Esophagus squamous epithelium (tissue), 4 donors: ENCODE results near the gene FKBP8.

ENCODE experiments used
- POLR2A ChIP-seq, 4 donors: fragments of 450-650 bp; IDR thresholded peaks; one replicate each; pipeline ENCODE4 v1.6.1; 2017; ENCODE audit warnings: antibody characterized with exemption in 4 of 4, mild to moderate bottlenecking in 4 of 4, moderate library complexity in 3 of 4
- TF ChIP-seq, protein P1 (sequence below), 6 experiments: fragments of 450-650 bp in 4 of 6; fragments of 200-600 bp in 2 of 6; sonication (generic) in 2 of 6; IDR thresholded peaks; one replicate each; pipeline ENCODE4 v1.5.1; 2016 to 2019; ENCODE audit warnings: antibody characterized with exemption in 6 of 6, mild to moderate bottlenecking in 4 of 6, moderate library complexity in 4 of 6

DNA sequence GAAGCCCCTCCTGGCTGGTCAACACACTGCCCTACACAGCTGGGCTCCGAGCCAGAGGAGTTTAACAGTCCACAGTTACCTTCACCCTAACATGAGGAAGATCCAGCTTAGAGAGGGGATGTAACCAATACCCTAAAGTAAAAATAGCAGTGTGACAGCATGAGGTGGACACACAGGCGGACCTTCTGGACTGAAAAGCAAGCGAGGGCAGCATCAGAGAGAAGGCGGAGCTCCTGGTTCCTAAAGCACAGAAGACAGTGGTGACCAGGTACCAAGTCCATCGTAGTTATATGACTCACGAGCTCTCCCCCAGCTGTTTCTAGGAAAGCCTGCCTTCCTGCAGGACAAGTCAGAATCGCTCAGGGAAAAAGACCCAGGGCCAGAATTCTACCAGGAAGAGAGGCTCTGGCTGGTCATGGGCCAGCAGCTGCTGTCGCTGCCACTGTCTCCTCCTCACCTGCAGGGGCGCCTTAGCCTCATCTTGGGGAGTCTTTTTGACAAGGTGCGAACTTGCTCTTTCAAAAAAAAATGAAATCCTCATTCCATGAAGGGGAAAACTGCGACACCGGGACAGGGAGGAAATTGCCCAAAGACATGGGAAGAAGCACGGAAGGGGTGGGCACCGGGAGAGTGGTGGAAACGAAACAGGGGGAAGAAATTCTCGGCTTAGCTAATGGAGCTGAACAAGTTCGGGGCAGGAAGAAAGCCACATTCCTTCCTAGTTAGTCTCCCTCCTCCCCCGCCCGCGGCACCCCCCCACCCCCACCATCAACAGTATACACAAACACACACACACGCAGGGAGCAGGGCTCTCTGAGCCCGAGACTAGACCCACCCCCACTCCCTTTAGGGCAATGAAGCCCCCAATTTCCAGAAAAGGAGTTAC lies 23.2 kb downstream of the FKBP8 start:
- TF ChIP-seq, protein P1, sequence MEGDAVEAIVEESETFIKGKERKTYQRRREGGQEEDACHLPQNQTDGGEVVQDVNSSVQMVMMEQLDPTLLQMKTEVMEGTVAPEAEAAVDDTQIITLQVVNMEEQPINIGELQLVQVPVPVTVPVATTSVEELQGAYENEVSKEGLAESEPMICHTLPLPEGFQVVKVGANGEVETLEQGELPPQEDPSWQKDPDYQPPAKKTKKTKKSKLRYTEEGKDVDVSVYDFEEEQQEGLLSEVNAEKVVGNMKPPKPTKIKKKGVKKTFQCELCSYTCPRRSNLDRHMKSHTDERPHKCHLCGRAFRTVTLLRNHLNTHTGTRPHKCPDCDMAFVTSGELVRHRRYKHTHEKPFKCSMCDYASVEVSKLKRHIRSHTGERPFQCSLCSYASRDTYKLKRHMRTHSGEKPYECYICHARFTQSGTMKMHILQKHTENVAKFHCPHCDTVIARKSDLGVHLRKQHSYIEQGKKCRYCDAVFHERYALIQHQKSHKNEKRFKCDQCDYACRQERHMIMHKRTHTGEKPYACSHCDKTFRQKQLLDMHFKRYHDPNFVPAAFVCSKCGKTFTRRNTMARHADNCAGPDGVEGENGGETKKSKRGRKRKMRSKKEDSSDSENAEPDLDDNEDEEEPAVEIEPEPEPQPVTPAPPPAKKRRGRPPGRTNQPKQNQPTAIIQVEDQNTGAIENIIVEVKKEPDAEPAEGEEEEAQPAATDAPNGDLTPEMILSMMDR (IDR thresholded peaks at IDR 0.05), result peak; percentile 61 to 87 (median 71)
- no peak for TF ChIP-seq POLR2A (IDR thresholded peaks at IDR 0.05)
